Ovary (tissue), 3 donors: ENCODE measurements around the gene ARHGEF12.

Experiments used
- CTCF ChIP-seq, 3 donors: fragments of 450-650 bp in 2 of 3; fragments of 200-600 bp in 1 of 3; IDR thresholded peaks; one replicate each; pipeline versions ENCODE4 v1.5.1 to v1.8.0; 2016 to 2022; ENCODE audit warnings: antibody characterized with exemption in 3 of 3, mild to moderate bottlenecking in 1 of 3
- EP300 ChIP-seq: sonication (generic); formaldehyde crosslinking; IDR thresholded peaks from one replicate; pipeline ENCODE4 v1.6.1; 2017; ENCODE audit warnings: antibody characterized with exemption
- POLR2A ChIP-seq: fragments of 450-650 bp; IDR thresholded peaks from one replicate; pipeline ENCODE4 v1.6.1; 2017; ENCODE audit warnings: antibody characterized with exemption, mild to moderate bottlenecking, moderate library complexity
- donor health status: DM: no; HTN: no; CAD: no.

- TF ChIP-seq CTCF (IDR thresholded peaks at IDR 0.05) (no peak), POLR2A (no peak), EP300 (no peak)
Measured at GRCh38 chr11:120383518-120384155, 47.4 kb downstream of the ARHGEF12 start.
